Fibroblast of lung (primary cell): ENCODE measurements around the gene PMM2.

Experiments
- CTCF ChIP-seq, 2 donors: IDR thresholded peaks in 1 of 2; conservative IDR thresholded peaks in 1 of 2; 1 replicate in 1 of 2; 2 replicates in 1 of 2; pipeline ENCODE4 v1.5.1; 2011 to 2012; ENCODE audit warnings: low read length in 2 of 2, control low read depth in 1 of 2, inconsistent platforms in 1 of 2, low read depth in 1 of 2, mild to moderate bottlenecking in 1 of 2
- EZH2 ChIP-seq: IDR thresholded peaks from 2 replicates; pipeline ENCODE4 v1.5.1; 2012; ENCODE audit warnings: low read length, control low read depth, mild to moderate bottlenecking; ENCODE audit errors: missing control alignments

GRCh38 chr16:8874388-8874787, 76.7 kb downstream of the PMM2 start:
- TF ChIP-seq CTCF (conservative IDR thresholded peaks at IDR 0.05 in 1 of 2, IDR thresholded peaks at IDR 0.05 in 1 of 2; ENCODE audit: low read depth in 1 of 2, low read length in 2 of 2) (no peak), EZH2 (no peak)
